ENCODE results near the gene TEX54. TPM values are rescaled to one million over a fixed set of nuclear protein-coding genes. Genes with fewer than 3 reads are reported as not detected.

Gene TEX54
- polyA plus RNA-seq, 1 donor: 0.76 TPM

DNA sequence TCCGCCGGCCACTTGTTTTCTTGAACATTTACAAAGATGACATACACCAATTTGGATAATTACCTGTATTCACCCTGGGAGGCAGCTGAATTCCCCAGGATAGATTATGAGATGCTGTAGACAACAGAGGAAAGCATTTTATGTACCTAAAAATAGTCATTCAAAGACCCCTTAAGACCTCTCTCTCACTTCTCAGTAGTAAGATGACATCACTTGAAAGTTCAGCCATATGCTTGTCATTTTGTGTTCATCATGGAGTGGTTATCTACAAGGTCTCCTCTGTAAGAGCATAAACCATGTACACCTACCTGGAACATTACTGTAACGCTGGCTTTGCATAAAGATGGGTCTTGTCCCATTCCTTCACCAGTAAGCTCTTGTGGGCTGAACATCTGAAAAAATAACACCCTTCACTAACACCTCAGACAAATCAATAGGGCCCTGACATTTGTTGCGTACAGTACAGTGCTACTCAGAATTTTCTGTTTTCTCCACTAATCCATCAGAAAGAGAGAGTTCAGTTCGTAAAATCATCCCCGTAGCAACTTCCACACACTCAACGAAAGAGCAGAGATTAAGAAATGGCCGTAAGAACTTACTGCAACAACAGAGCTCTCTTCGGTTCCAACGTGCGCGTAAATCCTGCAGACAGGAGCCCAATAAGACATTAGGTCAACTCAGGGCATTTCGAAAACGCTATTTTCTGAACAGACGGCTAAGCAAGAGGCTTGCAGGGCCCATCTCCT is 22.4 kb upstream of the TEX54 start:
- H3K27me3 ChIP-seq (ENCODE audit: control insufficient read depth, insufficient read depth, low read length): no peaks in the 10 kb centered on the region
- H3K4me1 ChIP-seq (ENCODE audit: control insufficient read depth, insufficient read depth, low read length): peaks cover 13% of the 10 kb centered on the region
- no CpG with 5 or more reads among the region's 15 CpGs for WGBS (ENCODE audit: insufficient coverage, low lambda C conversion rate)
- H3K4me3 ChIP-seq (ENCODE audit: low read length): peak overlapping the region; percentile 92
- no peak for DNase-seq
- H3K36me3 ChIP-seq (ENCODE audit: control insufficient read depth, insufficient read depth, low read length): peaks cover 26% of the 10 kb centered on the region
- H3K9me3 ChIP-seq (ENCODE audit: control insufficient read depth, low read depth, low read length): no peaks in the 10 kb centered on the region
- peak overlapping the region; percentile 42 for H3K27ac ChIP-seq (ENCODE audit: low read length)

DNA sequence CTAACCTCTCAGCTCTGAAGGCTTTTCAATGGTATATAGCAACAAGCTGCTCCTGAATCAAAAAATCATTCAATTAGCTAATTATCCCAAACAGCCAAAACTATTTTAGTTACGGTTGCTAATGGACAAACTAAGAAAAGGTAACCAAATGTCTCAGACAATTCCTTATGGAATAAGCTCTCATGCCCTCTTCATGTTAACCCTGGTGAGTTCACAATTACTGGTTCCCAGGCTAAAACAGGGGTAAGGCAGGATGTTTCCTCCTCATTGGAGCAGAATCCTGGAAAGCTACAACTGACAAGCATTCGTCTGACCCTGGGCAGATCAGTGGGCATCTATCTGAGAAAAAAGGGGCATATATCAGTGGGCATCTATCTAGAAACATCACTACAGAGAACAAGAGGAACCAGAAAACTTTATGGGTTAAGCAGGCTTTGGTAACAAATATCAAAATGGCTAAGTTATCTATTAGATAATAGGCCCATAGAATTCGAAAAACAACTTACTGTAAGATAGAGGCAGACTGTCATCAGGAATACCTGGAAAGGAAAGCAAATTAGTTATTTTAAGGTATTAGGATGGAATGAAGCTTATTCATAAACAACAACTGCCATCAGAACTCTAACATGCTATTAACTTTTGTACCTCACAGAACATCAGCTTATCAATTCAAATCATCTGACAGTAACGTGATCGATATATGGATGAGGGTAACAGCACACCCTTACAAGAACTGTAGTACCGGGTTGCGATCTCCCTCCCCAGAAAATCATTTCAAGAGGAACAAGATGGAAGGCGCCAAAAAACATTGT is 21.6 kb upstream of the TEX54 start:
- Histone ChIP-seq H3K9me3 (ENCODE audit: control insufficient read depth, low read depth, low read length) (no peaks in the 10 kb centered on the region), H3K27me3 (ENCODE audit: control insufficient read depth, insufficient read depth, low read length) (no peaks in the 10 kb centered on the region), H3K4me3 (ENCODE audit: low read length) (peak overlapping the region; percentile 92), H3K27ac (ENCODE audit: low read length) (no peak overlapping the region), H3K4me1 (ENCODE audit: control insufficient read depth, insufficient read depth, low read length) (peaks cover 13% of the 10 kb centered on the region), H3K36me3 (ENCODE audit: control insufficient read depth, insufficient read depth, low read length) (peaks cover 26% of the 10 kb centered on the region)
- DNase-seq: no peak
- WGBS (ENCODE audit: insufficient coverage, low lambda C conversion rate): no CpG with 5 or more reads among the region's 8 CpGs

DNA sequence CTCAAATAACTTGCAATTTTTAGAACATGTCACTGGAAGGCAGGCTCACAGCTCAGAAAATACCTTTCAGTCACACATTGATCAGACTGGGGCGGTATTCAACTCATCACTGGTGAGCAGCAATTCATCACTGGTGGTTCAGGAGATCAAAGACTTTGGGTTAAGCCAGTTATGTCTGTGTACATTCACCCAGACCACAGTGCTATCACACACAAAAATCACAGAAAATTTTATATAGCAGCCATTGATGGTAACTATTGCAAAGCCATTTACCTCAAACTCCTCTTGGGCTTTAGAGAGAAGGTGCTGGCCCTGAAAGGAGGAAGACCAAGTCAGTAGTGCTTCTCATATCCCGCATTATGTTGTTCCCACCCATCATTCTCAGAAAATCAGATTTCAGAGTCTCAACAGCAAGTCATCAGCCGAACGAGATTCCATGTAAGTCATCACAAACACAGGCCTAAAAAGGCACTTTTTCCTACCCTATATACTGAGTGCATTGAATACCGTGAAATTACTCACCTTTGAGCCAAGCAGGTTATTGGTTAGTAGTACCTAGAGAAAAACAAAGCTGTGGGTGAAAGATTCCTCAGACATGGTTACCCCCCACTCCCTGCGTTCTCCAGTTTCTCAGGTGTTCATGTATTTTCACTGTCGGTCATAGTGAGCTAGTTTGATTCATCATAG is 20.8 kb upstream of the TEX54 start:
- H3K4me3 ChIP-seq (ENCODE audit: low read length): peak overlapping the region; percentile 92
- no peaks in the 10 kb centered on the region for H3K9me3 ChIP-seq (ENCODE audit: control insufficient read depth, low read depth, low read length)
- 20% methylated on average over 2 of the region's 7 CpGs for WGBS (ENCODE audit: insufficient coverage, low lambda C conversion rate)
- peaks cover 26% of the 10 kb centered on the region for H3K36me3 ChIP-seq (ENCODE audit: control insufficient read depth, insufficient read depth, low read length)
- no peak overlapping the region for H3K27ac ChIP-seq (ENCODE audit: low read length)
- H3K4me1 ChIP-seq (ENCODE audit: control insufficient read depth, insufficient read depth, low read length): peaks cover 13% of the 10 kb centered on the region
- no peaks in the 10 kb centered on the region for H3K27me3 ChIP-seq (ENCODE audit: control insufficient read depth, insufficient read depth, low read length)
- DNase-seq: no peak

DNA sequence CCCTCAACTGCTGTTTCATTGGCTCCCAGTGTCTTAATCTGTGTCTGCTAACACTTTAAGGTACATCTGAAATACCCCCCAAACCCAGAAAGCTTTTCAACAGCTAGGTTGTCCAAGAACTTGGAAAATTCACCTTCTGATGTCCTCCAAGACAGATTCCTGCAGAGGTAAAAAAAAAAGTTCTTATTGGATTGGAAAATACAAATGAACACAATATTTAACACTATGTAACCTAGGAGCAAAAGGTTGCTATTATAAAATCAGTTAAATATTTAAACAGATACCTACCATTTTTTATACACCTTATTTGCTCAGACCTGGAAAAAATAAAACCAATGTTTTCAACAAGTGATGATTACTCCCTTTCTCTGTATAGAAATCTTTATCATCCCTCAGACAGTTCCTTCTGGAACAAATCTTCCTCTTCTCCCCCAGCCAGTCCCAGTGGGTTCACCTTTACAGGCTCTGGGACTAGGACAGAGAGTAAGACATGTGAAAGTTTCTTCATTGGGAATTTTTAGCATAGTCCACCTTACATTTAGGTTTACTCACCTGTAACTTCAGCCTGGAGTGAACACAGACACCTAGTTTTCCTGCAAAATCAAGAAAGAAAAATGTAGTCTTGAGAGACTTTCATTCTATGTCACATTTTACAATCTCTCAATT is 20.0 kb upstream of the TEX54 start:
- Histone ChIP-seq H3K4me1 (ENCODE audit: control insufficient read depth, insufficient read depth, low read length) (peaks cover 13% of the 10 kb centered on the region), H3K27ac (ENCODE audit: low read length) (no peak overlapping the region), H3K4me3 (ENCODE audit: low read length) (no peak overlapping the region), H3K27me3 (ENCODE audit: control insufficient read depth, insufficient read depth, low read length) (no peaks in the 10 kb centered on the region), H3K9me3 (ENCODE audit: control insufficient read depth, low read depth, low read length) (no peaks in the 10 kb centered on the region), H3K36me3 (ENCODE audit: control insufficient read depth, insufficient read depth, low read length) (peaks cover 26% of the 10 kb centered on the region)
- no peak for DNase-seq

DNA sequence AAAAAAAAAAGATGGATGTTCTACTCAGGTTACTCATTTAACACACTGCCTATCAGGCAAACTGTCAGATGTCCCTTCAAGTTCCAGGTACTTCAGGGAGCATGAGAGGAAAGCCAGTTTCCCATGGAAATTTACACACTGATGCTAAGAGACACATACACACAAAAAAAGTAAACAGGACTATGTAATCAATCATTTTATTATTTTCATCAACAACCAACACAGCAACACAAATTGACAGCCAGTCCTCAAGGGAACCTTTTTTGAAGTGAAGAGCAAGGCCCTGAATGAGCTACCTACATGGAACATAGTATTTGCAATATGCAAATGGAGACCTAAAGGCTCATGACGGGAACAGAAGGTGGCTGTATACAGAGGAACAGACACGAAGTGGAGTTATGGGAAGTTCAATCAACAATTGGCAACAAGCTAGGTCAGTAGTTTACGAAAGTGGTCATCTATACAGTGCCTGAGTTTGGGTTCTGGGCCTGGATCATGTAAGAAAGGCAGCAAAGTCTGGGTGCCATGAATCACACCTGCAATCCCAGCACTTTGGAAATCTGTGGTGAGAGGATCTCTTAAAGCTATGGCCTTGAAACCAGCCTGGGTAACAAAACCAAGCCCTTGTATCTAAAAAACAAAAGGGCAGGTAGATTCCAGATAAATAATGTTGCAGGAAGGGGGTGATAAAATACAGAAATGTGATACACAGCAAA is 19.3 kb upstream of the TEX54 start:
- DNase-seq: no peak
- no peak overlapping the region for H3K27ac ChIP-seq (ENCODE audit: low read length)
- H3K9me3 ChIP-seq (ENCODE audit: control insufficient read depth, low read depth, low read length): no peaks in the 10 kb centered on the region
- no CpG with 5 or more reads among the region's 3 CpGs for WGBS (ENCODE audit: insufficient coverage, low lambda C conversion rate)
- no peak overlapping the region for H3K4me3 ChIP-seq (ENCODE audit: low read length)
- H3K4me1 ChIP-seq (ENCODE audit: control insufficient read depth, insufficient read depth, low read length): peaks cover 13% of the 10 kb centered on the region
- H3K36me3 ChIP-seq (ENCODE audit: control insufficient read depth, insufficient read depth, low read length): peaks cover 26% of the 10 kb centered on the region
- H3K27me3 ChIP-seq (ENCODE audit: control insufficient read depth, insufficient read depth, low read length): no peaks in the 10 kb centered on the region

DNA sequence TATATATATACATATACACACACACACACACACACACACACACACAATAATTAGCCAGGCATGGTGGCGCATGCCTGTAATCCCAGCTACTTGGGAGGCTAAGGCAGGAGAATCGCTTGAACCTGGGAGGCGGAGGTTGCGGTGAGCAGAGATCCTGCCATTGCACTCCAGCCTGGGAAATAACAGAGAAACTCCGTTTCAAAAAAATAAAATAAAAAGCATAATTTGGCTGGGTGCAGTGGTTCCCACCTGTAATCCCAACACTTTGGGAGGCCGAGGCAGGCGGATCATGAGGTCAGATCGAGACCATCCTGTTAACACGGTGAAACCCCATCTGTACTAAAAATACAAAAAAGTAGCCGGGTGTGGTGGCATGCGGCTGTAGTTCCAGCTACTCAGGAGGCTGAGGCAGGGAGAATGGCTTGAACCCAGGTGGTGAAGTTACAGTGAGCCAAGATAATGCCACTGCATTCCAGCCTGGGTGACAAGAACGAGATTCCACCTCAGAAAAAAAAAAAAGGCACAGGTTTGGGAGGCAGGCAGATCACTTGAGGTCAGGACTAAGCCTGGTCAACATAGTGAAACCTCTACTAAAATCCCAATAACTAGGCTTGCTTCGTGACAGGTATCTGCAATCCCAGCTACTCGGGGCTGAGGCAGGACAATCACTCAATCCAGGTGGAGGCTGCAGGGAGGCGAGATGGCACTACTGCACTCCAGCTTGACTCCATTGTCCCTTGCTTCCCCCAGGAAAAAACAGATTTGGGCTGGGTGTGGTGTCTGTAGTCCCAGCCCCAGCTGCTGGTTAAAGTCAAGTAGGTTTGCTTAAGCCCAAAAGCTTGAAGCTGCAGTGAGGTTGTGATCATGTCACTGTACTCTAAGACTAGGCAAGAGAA is 18.5 kb upstream of the TEX54 start:
- no peaks in the 10 kb centered on the region for H3K9me3 ChIP-seq (ENCODE audit: control insufficient read depth, low read depth, low read length)
- 72% methylated on average over 3 of the region's 15 CpGs for whole genome bisulfite sequencing (ENCODE audit: insufficient coverage, low lambda C conversion rate)
- H3K36me3 ChIP-seq (ENCODE audit: control insufficient read depth, insufficient read depth, low read length): peaks cover 26% of the 10 kb centered on the region
- H3K4me3 ChIP-seq (ENCODE audit: low read length): no peak overlapping the region
- no peak overlapping the region for H3K27ac ChIP-seq (ENCODE audit: low read length)
- H3K4me1 ChIP-seq (ENCODE audit: control insufficient read depth, insufficient read depth, low read length): peaks cover 13% of the 10 kb centered on the region
- H3K27me3 ChIP-seq (ENCODE audit: control insufficient read depth, insufficient read depth, low read length): no peaks in the 10 kb centered on the region
- no peak for DNase-seq

DNA sequence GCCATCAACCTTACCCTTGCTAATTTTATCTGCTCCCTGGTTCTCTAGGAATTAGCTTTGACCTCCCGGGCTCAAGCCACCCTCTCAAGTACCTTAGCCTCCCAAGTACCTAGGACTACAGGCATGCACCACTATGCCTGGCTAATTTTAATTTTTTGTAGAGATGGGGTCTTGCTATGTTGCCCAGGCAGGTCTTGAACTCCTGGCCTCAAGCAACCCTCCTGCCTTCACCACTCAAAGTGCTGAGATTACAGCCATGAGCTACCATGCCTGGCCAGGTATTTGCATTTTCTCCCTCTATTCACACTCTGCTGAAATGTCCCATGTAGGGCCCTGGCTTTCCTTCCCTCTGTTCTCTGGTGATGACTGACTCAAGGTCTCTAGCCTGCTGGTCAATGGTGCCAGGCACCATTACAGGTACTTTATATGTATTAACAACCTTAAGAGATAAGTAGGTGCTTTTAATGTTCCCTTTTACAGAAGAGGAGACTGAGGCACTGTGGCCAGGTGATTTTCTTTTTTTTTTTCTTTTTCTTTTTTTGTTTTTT is 15.2 kb upstream of the TEX54 start:
- WGBS (ENCODE audit: insufficient coverage, low lambda C conversion rate): no CpG with 5 or more reads among the region's 1 CpG

DNA sequence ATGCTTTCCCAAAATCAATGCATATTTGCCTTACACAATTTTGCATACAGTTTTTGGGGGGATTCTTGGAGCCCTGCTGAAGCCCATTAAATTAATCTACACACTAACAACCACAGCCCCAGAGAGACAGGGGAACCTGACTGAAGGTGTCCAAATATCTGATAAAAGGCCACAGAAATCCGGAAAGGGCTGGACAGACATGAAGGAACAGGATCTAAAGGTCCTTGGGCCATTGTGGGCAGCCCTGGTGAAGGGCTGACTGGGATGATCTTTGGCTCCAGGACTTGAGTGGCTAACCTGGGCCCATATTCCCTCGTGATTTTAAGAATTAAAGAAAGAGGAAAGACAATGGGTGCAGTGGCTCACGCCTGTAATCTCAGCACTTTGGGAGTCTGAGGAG is 13.5 kb upstream of the TEX54 start:
- H3K4me3 ChIP-seq (ENCODE audit: low read length): no peak overlapping the region
- WGBS (ENCODE audit: insufficient coverage, low lambda C conversion rate): no CpG with 5 or more reads among the region's 3 CpGs
- H3K27ac ChIP-seq (ENCODE audit: low read length): no peak overlapping the region
- DNase-seq: no peak
- no peaks in the 10 kb centered on the region for H3K36me3 ChIP-seq (ENCODE audit: control insufficient read depth, insufficient read depth, low read length)
- no peaks in the 10 kb centered on the region for H3K27me3 ChIP-seq (ENCODE audit: control insufficient read depth, insufficient read depth, low read length)
- H3K9me3 ChIP-seq (ENCODE audit: control insufficient read depth, low read depth, low read length): no peaks in the 10 kb centered on the region
- peaks cover 11% of the 10 kb centered on the region for H3K4me1 ChIP-seq (ENCODE audit: control insufficient read depth, insufficient read depth, low read length)

More for the DNA sequence above, 15.2 kb upstream of the TEX54 start:
- Histone ChIP-seq H3K36me3 (ENCODE audit: control insufficient read depth, insufficient read depth, low read length) (peaks cover 11% of the 10 kb centered on the region), H3K4me1 (ENCODE audit: control insufficient read depth, insufficient read depth, low read length) (peaks cover 1% of the 10 kb centered on the region), H3K27ac (ENCODE audit: low read length) (no peak overlapping the region), H3K27me3 (ENCODE audit: control insufficient read depth, insufficient read depth, low read length) (no peaks in the 10 kb centered on the region), H3K4me3 (ENCODE audit: low read length) (no peak overlapping the region), H3K9me3 (ENCODE audit: control insufficient read depth, low read depth, low read length) (no peaks in the 10 kb centered on the region)
- DNase-seq: no peak

DNA sequence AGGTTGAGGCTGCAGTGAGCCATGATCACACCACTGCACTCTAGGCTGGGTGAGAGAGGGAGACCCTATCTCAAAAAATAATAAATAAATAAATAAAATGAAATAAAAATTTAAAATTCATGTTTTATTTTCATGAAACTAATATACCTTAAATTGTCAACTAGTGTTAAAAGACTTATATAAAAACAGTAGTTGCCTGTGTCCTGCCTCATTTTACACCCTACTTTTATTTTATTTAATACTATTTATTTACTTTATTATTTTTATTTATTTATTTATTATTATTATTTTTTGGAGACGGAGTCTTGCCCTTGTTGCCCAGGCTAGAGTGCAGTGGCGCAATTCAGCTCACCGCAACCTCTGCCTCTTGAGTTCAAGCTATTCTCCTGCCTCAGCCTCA is 11.5 kb upstream of the TEX54 start:
- Histone ChIP-seq H3K4me1 (ENCODE audit: control insufficient read depth, insufficient read depth, low read length) (peaks cover 11% of the 10 kb centered on the region), H3K36me3 (ENCODE audit: control insufficient read depth, insufficient read depth, low read length) (no peaks in the 10 kb centered on the region), H3K27me3 (ENCODE audit: control insufficient read depth, insufficient read depth, low read length) (no peaks in the 10 kb centered on the region), H3K4me3 (ENCODE audit: low read length) (no peak overlapping the region), H3K9me3 (ENCODE audit: control insufficient read depth, low read depth, low read length) (no peaks in the 10 kb centered on the region), H3K27ac (ENCODE audit: low read length) (no peak overlapping the region)
- 100% methylated on average over 1 of the region's 3 CpGs for WGBS (ENCODE audit: insufficient coverage, low lambda C conversion rate)
- DNase-seq: no peak
